HS-27A (cell line): Measurements from ENCODE around the gene CR2.
"Not testable (repeated sequence)": the region's sequence is repeated elsewhere in the genome, so short reads cannot be mapped to it uniquely, and the experiment has no call there.

Source experiments
- DNase-seq: peaks from one replicate; pipeline ENCODE4 v3.0.0-alpha.2; 2012; ENCODE audit warnings: low read depth, missing footprints

Gene CR2

DNA sequence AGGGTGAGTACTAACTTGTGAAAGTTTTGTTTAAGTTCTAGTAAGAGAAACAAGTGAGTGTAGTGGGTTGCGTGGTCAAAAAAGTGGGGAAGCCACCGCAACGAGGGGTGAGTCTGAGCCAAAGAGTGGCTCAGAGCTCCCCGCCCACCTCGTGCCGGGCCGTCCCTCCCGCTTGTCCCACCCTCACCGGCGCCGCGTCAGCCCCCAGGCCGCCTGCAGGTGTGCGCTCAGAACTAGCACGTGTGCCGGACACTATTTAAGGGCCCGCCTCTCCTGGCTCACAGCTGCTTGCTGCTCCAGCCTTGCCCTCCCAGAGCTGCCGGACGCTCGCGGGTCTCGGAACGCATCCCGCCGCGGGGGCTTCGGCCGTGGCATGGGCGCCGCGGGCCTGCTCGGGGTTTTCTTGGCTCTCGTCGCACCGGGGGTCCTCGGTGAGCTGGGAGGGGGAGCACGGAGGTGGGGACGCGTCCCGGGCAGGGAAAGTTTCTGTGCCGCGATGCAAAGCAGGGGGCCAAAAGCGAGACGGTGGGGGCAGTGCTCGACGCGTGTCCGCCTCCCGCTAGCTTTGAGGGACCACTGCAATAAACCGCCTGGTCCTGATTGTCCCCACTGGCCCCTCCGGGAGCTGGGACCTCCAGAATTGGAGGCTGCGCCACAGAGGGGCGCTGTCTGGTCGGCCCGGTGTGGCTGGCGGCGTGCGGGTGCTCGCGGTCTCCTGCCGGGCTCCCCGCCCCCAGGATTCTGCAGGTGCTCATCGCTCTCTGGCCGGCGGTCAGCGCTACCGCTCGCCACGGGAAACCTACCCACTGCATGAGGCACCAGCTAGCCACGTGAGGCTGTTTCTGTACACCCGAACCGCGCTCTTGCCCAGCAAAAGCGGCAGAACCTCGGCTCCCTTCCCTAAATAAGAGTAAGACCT, at the start of gene CR2:
TSS of gene CR2 (plus strand) at position 283 of the 919 bp plus-strand sequence. CDS start at position 374, 91 bp downstream.
- DNase-seq, result no peak

DNA sequence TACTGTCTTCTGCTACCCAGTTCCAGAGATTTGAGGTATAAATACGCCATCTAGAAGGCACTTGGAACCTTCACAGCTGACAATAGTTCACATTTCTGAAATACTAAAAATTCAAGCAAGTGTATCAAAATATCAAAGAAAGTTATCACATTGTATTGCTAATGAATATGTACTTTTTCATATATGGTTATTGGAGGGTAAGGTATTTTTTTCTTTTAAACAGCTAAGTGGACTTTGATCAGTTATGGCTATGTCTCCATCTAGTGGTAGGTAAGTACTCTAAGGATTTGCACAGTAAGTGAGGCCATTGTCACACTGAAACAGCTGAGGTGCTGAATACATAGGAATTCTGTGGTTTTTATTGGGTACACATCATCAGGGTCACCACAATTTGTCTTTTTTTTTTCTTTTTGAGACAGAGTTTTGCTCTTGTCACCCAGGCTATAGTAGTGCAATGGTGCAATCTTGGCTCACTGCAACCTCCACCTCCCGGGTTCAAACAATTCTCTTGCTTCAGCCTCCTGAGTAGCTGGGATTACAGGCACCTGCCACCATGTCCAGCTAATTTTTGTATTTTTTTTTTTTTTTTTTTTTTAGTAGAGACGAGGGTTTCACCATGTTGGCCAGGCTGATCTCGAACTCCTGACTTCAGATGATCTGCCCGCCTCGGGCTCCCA, 49.1 kb upstream of the CR2 start:
- DNase-seq, result peak; percentile 31

DNA sequence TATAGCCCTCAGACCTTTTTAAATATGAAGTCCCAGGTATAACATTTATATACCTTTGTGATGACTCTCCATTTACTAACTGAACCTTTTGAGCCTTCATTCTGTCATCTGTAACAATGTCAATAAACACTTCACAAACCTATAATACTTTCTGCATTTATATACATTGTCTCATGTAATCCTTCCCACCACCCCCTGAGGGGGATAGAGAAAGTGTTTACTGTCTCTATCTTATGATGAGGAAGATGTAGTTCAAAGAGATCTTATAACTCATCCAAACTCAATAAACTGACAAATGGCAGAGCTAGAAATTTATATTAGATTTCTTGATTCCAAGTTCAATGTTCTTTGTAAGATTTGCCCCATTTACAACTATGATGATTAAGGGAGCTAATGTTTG, 48.3 kb upstream of the CR2 start:
- DNase-seq, result no peak

DNA sequence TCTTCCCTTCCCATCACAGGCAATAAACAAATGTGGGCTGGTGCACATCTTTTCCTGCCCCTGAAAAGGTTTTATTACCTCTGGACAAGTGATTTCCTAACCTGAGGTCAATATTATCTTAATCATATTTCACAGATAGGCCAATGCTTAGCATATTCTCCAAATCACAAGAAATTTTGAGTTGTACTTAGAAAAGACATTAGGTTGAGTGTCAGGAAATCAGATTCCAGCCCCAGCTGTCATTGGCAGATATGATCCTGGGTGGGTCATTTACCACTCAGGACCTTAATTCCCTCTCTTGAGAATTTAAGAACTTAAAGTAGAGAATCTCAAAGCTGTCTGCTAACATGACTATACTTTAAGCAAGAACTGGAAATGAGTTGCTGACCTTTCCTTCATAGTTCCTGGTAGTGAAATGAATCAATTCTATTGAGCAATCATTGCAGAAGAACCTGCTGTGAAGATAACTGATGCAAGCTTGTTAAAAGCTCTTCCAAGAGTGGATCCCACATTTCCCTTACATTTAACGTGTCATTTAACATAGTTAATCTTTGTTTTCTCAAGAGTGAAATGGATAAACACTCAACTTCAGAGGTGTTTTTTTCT, 46.4 kb upstream of the CR2 start:
- DNase-seq, result no peak

DNA sequence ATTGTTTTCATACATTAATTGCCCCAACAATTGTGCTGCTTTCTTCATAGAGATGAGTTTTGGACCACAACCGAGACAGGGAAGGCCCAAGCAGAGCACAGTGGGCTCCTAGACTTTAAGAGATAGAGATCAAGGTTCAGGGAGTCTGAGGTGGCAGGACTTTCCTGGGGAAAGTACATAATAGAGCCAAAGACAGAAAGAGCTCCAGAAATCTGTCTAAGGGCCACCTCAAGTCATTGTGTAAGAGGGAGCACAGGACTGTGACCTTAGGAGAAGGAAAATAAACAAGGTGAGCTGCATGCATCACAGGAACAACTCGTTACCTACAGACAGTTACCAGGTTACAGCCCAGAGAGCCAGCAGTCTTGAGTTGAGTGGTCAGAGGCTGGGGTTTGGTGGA, 41.3 kb upstream of the CR2 start:
- no peak for DNase-seq

DNA sequence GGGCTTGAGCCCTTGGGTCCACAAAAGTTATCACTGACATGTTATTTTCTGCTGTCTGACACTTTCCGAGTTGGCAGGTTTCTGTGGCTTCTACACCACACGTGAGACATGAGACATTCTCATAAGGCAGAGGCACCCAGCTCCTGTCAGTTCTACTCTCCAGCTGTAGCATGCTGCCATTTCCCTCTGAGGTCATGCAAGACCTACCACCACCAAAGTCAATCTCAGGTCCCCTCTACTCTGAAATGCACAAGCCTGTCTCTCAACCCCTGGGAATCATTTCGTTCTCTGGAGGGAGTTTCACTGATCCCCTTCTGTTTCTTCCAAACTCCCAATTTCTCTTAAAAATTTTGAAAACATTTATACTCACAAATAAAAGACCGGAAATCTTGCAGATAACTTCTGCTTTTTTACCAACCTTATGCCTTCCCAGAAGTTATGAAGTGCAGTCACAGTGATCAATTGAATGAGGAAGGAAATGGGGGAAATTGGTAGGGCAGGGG, 39.5 kb upstream of the CR2 start:
- DNase-seq, result no peak

GRCh38 chr1:207417076-207417475, 37.1 kb upstream of the CR2 start:
- DNase-seq, result no peak

DNA sequence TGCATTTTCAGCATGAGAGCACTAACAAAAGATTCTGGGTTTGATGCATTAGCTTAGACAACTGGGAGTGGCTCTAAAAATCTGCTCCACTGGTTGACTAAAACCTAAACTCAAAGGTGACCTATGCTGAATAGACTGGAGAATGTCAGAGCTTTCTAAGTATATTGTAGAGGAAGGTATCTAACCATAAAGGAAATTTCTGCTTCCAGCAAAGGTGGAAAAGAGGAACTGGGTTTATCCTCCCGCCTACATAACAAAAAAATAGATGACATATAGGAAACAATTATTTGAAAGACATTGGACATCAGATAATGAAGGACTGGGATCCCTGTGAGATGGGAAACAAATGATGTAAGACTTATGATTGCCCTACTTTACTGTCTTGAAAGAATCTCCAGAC, 35.8 kb upstream of the CR2 start:
- no peak for DNase-seq

DNA sequence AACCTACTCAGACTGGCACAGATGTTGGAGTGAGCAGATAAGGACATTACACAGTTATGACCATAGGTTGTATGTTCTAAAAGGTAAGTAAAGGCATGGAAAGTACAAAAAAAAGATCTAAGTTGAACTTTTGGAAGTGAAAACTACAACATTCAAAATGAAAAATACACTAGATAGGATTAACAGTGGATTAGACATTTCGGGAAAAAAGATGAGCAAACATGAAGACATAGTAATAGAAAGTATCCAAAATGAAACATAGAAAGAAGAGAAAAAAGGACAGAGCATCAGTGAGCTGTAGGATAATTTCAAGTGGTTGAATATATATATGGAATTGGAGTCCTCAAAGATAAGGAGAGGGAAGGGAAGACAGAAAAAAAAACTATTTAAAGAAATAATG, 34.0 kb upstream of the CR2 start:
- no peak for DNase-seq

DNA sequence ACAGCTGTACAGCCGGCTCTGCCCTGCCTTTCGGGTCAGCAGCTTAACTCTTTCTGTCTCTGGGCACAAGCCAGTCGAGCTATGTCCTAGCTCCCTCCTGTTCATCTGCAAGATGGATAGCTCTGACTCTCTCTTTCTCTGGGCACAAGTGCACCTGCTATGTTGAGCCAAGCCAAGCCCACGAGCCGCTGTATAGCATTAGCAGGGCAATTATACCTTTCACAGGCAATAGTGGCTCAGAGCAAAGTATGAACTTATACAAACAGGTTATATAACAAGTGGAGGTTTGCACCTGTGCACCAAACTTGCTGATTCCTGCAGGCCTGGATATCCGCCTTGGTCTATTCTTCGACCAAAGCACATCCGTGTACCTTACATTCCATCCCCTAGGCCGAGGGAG, 33.0 kb upstream of the CR2 start:
- DNase-seq, result no peak

DNA sequence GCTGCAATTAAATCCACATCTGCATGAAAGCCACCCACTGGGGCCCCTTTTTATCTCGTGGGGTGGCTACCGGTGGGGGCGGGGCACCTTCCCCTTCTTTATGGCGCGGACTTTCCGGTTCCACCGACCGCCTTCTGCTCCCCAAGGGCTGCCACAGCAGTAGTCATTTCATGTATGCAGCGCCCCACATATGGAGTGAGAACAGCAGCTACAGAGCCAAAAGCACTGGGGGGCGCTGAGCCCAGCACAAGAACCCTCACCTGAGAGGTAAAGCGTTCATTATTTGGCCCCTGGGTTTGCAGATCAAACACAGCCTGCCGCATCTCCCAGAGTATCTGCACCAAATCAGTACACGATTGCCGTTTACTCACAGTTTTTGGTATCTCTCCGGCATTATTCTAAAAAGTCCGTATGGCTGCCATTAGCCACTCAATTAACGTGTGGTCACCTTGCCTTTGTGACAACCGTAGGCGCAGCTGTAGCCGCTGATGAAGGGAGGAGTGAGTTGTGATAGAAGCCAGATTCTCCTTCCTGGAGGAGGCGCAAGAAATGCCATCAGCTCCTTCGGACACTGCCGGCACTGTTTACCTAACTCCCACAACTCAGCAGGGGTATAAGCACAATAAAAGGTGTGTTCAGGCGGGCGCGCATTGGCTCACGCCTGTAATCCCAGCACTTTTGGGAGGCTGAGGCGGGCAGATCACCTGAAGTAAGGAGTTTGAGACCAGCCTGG, 30.4 kb upstream of the CR2 start:
- DNase-seq, result no peak

GRCh38 chr1:207424570-207425131, 29.5 kb upstream of the CR2 start:
- DNase-seq, result no peak

DNA sequence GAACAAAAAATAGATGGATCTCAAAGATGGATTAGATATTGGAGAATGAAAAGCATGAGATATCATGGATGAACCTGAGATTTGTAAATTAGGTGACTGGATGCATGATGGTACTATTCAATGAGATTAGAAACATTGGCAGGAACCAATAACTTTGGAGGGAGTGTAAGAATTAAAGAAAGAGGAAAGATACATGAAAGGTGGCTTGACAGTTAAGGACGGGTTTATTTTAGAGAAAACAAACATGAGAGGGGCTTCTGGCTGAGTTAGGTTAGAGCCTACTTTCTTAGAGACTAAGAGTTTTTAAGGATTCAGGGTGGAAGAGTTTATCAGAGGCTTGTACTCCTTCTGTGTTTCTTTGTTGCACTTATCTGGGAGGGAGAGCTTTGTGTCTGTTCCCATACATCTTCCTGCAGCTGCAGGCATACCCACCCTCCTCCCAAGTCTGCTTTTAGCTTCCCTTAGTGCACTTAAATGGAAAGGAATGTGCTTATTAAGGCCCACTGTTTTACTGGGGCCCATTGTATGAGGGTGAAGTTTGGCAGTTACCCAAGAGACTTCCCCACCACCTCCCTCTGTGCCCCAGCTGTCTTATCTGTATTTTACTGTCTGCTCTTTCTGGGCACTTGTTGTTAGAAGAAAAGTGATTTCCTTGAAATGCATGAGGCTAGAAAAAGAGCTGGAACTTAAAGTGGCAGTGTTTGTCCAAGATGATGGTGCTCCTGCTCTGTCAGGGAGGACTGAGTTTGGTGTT, 26.1 kb upstream of the CR2 start:
- DNase-seq, result no peak

DNA sequence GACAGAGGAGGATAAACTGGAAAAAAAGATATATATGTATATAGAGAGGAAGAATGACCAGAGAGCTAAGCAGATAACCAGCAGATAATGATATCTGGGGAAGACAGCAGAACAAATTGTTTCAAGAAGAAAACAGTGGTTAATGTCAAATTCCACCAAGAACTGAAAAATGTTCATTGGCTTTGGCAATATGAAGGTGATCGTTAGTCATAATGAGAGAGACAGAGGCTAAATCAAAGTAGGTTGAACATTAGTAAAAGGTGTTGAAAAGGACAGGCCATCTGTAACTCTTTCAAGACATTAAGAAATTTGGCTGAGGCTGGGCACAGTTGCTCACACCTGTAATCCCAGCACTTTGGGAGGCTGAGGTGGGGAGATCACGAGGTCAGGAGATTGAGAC, 25.3 kb upstream of the CR2 start:
- no peak for DNase-seq

DNA sequence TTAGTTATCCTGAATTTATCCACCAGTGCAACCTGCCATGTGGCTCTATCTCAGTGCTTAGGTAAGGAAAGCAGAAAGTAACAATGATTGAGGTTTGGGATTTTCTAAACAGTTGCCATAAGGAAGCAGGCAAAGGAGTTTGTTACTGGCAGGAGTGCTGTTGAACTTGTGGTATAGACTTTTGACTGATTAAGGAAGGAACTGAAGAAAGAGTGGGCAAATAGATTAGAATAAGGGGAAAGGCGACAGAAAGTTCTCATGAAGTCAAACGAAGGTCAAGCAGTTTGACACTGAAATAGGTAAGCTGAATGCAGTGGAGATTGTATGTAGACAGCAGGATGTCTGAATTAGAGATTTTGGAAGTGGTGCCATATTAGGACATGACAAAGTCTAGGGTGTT, 24.2 kb upstream of the CR2 start:
- DNase-seq, result no peak

DNA sequence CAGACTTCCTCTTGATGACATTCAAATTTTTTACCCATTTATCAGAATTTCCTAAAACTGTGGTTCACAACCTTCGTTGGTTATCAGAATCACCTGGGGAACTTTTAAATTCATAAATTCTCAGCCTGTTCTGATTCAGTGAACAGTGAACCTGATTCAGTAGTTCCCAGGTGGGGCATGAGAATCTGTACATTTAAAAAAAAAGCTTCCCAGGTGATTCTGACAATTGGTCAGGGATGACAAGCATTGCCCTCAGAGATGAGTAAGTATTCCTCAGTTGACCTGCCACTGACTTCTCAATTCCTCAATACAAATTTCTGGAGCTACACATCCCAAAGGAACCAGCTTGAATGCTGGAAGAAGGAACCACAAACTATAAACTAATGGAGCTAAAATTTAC, 23.5 kb upstream of the CR2 start:
- DNase-seq, result no peak

GRCh38 chr1:207431508-207431907, 22.6 kb upstream of the CR2 start:
- DNase-seq, result no peak

- DNase-seq, result no peak
Observed at GRCh38 chr1:207433435-207433834, 20.7 kb upstream of the CR2 start.

DNA sequence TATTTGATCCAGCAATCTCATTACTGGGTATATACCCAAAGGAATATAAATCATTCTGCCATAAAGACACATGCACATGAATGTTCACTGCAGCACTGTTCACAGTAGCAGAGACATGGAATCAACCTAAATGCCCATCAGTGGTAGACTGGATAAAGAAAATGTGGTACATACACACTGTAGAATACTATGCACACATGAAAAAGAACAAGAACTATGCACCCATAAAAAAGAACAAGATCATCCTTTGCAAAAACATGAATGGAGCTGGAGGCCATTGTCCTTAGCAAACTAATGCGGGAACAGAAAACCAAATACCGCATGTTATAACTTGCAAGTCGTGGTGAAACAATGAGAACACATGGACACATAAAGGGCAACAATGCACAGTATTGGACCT, 17.4 kb upstream of the CR2 start:
- not testable (repeated sequence) for DNase-seq

- DNase-seq, result no peak
Observed at GRCh38 chr1:207440626-207441025, 13.5 kb upstream of the CR2 start.
